ENCODE data around the gene TLR10. TPM values are rescaled to one million over a fixed set of nuclear protein-coding genes. Genes with fewer than 3 reads are reported as not detected.

TLR10 gene
- total RNA-seq, 2 experiments from 2014 or later: 27.4 to 34.5 TPM

- no peaks in the 10 kb centered on the region for H3K36me3 ChIP-seq (ENCODE audit: insufficient read depth, low read length)
- TF ChIP-seq, protein P1, sequence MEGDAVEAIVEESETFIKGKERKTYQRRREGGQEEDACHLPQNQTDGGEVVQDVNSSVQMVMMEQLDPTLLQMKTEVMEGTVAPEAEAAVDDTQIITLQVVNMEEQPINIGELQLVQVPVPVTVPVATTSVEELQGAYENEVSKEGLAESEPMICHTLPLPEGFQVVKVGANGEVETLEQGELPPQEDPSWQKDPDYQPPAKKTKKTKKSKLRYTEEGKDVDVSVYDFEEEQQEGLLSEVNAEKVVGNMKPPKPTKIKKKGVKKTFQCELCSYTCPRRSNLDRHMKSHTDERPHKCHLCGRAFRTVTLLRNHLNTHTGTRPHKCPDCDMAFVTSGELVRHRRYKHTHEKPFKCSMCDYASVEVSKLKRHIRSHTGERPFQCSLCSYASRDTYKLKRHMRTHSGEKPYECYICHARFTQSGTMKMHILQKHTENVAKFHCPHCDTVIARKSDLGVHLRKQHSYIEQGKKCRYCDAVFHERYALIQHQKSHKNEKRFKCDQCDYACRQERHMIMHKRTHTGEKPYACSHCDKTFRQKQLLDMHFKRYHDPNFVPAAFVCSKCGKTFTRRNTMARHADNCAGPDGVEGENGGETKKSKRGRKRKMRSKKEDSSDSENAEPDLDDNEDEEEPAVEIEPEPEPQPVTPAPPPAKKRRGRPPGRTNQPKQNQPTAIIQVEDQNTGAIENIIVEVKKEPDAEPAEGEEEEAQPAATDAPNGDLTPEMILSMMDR (conservative IDR thresholded peaks at IDR 0.05; ENCODE audit: low read length): no peak
- no peak for TF ChIP-seq EZH2phosphoT487 (IDR thresholded peaks at IDR 0.05; ENCODE audit: borderline replicate concordance, low read depth, low read length)
- no peak overlapping the region for H3K4me2 ChIP-seq (ENCODE audit: low read length)
- no peak overlapping the region for H2AFZ ChIP-seq (ENCODE audit: low read length)
- POLR2A ChIA-PET: no interaction called here
- H3K27ac ChIP-seq (ENCODE audit: low read depth, low read length, poor library complexity, severe bottlenecking): no peak overlapping the region
- no peaks in the 10 kb centered on the region for H3K9me2 ChIP-seq (ENCODE audit: insufficient read depth, low read length)
- H4K20me1 ChIP-seq (ENCODE audit: insufficient read depth, low read length): no peaks in the 10 kb centered on the region
- intact Hi-C loops (cut with micrococcal nuclease; ENCODE audit: unreplicated experiment): no loop called here
- CTCF ChIA-PET (ENCODE audit: unreplicated experiment): no interaction called here
- H3K79me2 ChIP-seq (ENCODE audit: insufficient read depth, low read depth, low read length): no peaks in the 10 kb centered on the region
- peaks cover 21% of the 10 kb centered on the region; the same call in 1 of the 2 replicates for H3K9me3 ChIP-seq (ENCODE audit: low read length)
- H3K4me3 ChIP-seq (ENCODE audit: low read depth, low read length, poor library complexity, severe bottlenecking): no peak overlapping the region
- H3K4me1 ChIP-seq (ENCODE audit: insufficient read depth, low read length, poor library complexity, severe bottlenecking): peaks cover 4% of the 10 kb centered on the region
- BruUV-seq (replicated peaks): no TSS peak
- DNase-seq (ENCODE audit: low spot score): no peak
These were observed 36.9 kb downstream of the TLR10 start for GRCh38 chr4:38745881-38746280.

DNA sequence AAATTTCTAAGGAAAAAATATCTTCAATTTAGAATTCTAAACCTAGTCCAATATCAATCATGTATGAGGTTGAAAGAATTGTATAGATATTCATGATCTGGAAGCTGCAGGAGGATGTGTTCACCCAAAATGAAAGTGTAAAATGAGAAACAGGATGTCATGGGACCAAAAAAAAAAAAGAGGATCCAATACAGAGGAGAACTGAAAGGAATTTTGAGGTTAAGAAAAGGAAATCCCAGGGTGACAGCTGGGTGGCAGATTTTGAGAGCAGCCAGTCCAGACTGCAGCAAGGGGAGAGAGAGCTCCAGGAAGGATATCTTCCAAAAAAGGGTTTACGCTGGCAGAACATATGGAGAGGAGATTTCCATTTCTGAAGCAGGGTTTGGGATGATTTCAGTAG is 38.9 kb downstream of the TLR10 start:
- Histone ChIP-seq H3K9me2 (ENCODE audit: insufficient read depth, low read length) (no peaks in the 10 kb centered on the region), H3K4me3 (ENCODE audit: low read depth, low read length, poor library complexity, severe bottlenecking) (no peak overlapping the region), H2AFZ (ENCODE audit: low read length) (no peak overlapping the region), H3K4me1 (ENCODE audit: insufficient read depth, low read length, poor library complexity, severe bottlenecking) (peaks cover 4% of the 10 kb centered on the region), H3K27ac (ENCODE audit: low read depth, low read length, poor library complexity, severe bottlenecking) (no peak overlapping the region), H3K79me2 (ENCODE audit: insufficient read depth, low read depth, low read length) (no peaks in the 10 kb centered on the region), H3K9me3 (ENCODE audit: low read length) (peaks cover 21% of the 10 kb centered on the region; the same call in 1 of the 2 replicates), H4K20me1 (ENCODE audit: insufficient read depth, low read length) (no peaks in the 10 kb centered on the region), H3K36me3 (ENCODE audit: insufficient read depth, low read length) (no peaks in the 10 kb centered on the region), H3K4me2 (ENCODE audit: low read length) (no peak overlapping the region)
- ChIA-PET CTCF (ENCODE audit: unreplicated experiment) (no interaction called here), POLR2A (no interaction called here)
- intact Hi-C loops (cut with micrococcal nuclease; ENCODE audit: unreplicated experiment): no loop called here
- BruUV-seq (replicated peaks): no TSS peak
- DNase-seq (ENCODE audit: low spot score): no peak
- no peak for TF ChIP-seq EZH2phosphoT487 (IDR thresholded peaks at IDR 0.05; ENCODE audit: borderline replicate concordance, low read depth, low read length)
- TF ChIP-seq, protein P1 (conservative IDR thresholded peaks at IDR 0.05; ENCODE audit: low read length): no peak

DNA sequence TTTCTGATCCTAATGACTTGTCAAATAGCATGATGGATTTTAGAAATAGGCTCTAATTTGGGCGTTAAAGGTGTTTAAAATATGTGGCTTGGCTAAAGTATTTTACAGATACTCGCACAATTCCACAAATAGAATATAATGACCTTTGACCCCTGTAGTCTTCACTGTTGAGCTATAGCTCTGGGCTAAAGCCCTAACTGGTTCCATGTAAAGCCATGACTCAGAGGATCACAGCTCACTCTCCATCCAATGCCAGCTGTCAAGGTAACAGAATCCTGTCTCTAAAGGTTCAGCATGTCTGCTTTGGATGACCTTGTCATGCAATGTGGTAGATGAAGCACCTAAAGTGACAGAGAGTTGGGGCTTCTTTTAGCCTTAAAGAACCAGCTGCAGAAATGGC is 42.5 kb downstream of the TLR10 start:
- no peaks in the 10 kb centered on the region for H3K79me2 ChIP-seq (ENCODE audit: insufficient read depth, low read depth, low read length)
- H3K9me3 ChIP-seq (ENCODE audit: low read length): no peaks in the 10 kb centered on the region
- DNase-seq (ENCODE audit: low spot score): no peak
- TF ChIP-seq, protein P1 (conservative IDR thresholded peaks at IDR 0.05; ENCODE audit: low read length): no peak
- no peak for TF ChIP-seq EZH2phosphoT487 (IDR thresholded peaks at IDR 0.05; ENCODE audit: borderline replicate concordance, low read depth, low read length)
- H3K4me3 ChIP-seq (ENCODE audit: low read depth, low read length, poor library complexity, severe bottlenecking): no peak overlapping the region
- intact Hi-C loops (cut with micrococcal nuclease; ENCODE audit: unreplicated experiment): no loop called here
- no peaks in the 10 kb centered on the region for H3K9me2 ChIP-seq (ENCODE audit: insufficient read depth, low read length)
- no peaks in the 10 kb centered on the region for H4K20me1 ChIP-seq (ENCODE audit: insufficient read depth, low read length)
- no peak overlapping the region for H3K4me2 ChIP-seq (ENCODE audit: low read length)
- POLR2A ChIA-PET: no interaction called here
- H3K36me3 ChIP-seq (ENCODE audit: insufficient read depth, low read length): no peaks in the 10 kb centered on the region
- H3K27ac ChIP-seq (ENCODE audit: low read depth, low read length, poor library complexity, severe bottlenecking): no peak overlapping the region
- H3K4me1 ChIP-seq (ENCODE audit: insufficient read depth, low read length, poor library complexity, severe bottlenecking): peaks cover 4% of the 10 kb centered on the region
- BruUV-seq (replicated peaks): no TSS peak
- H2AFZ ChIP-seq (ENCODE audit: low read length): no peak overlapping the region
- CTCF ChIA-PET (ENCODE audit: unreplicated experiment): no interaction called here

All from OCI-LY7 (cell line).